K562 (cell line): ENCODE results near the gene LMO2. TPM values are rescaled to one million over a fixed set of nuclear protein-coding genes. Genes with fewer than 3 reads are reported as not detected.
A peak's percentile ranks its signal among the peaks of the same experiment; 100 is the strongest.

ENCODE experiments used
- ATF7 ChIP-seq: fragments of 450-650 bp; IDR thresholded peaks from 2 replicates; pipeline ENCODE4 v1.7.1; 2014; ENCODE audit warnings: mild to moderate bottlenecking, moderate library complexity
- BACH1 ChIP-seq: fragments of 200-800 bp; sonication (Bioruptor generic); IDR thresholded peaks from 2 replicates; pipeline ENCODE4 v1.6.1; 2016; ENCODE audit warnings: missing genetic modification characterization, missing compliant biosample characterization
- CCAR2 ChIP-seq: fragments of 200-400 bp; formaldehyde crosslinking; IDR thresholded peaks from 2 replicates; pipeline ENCODE4 v1.6.1; 2017; ENCODE audit warnings: mild to moderate bottlenecking, low read depth, low read length
- EZH2 ChIP-seq: IDR thresholded peaks from 2 replicates; pipeline ENCODE4 v1.6.1; 2012; ENCODE audit warnings: low read depth, mild to moderate bottlenecking, inconsistent platforms, low read length, borderline replicate concordance
- GABPB1 ChIP-seq: sonication (generic); formaldehyde crosslinking; IDR thresholded peaks from 2 replicates; pipeline ENCODE4 v1.8.0; 2022; ENCODE audit warnings: mild to moderate bottlenecking, missing genetic modification reagents
- JUNB ChIP-seq: fragments of 450-650 bp; formaldehyde crosslinking; conservative IDR thresholded peaks from 2 replicates; pipeline ENCODE4 v1.4.0; 2020; ENCODE audit warnings: mild to moderate bottlenecking
- MTA3 ChIP-seq: fragments of 450-650 bp; formaldehyde crosslinking; IDR thresholded peaks from 2 replicates; pipeline ENCODE4 v1.6.1; 2017; ENCODE audit warnings: mild to moderate bottlenecking, borderline replicate concordance
- NFATC3 ChIP-seq: fragments of 450-650 bp; IDR thresholded peaks from 2 replicates; pipeline ENCODE4 v1.6.1; 2017; ENCODE audit warnings: mild to moderate bottlenecking
- NR3C1 ChIP-seq: sonication (generic); formaldehyde crosslinking; IDR thresholded peaks from 2 replicates; pipeline ENCODE4 v1.8.1; 2022; ENCODE audit warnings: missing genetic modification reagents
- PHB2 ChIP-seq: fragments of 450-650 bp; IDR thresholded peaks from 2 replicates; pipeline ENCODE4 v1.6.1; 2017; ENCODE audit warnings: low read depth
- SNRNP70 ChIP-seq: fragments of 200-400 bp; formaldehyde crosslinking; optimal IDR thresholded peaks from 2 replicates; pipeline ENCODE3; 2017; ENCODE audit warnings: low read depth, low read length
- SRSF1 ChIP-seq: fragments of 200-400 bp; formaldehyde crosslinking; IDR thresholded peaks from 2 replicates; pipeline ENCODE4 v1.6.1; 2017; ENCODE audit warnings: mild to moderate bottlenecking, low read depth, low read length, moderate library complexity
- ZKSCAN3 ChIP-seq: fragments of 250-450 bp; sonication (Bioruptor Pico); IDR thresholded peaks from 2 replicates; pipeline ENCODE4 v1.4.0; 2020
- ZNF143 ChIP-seq: sonication (generic); formaldehyde crosslinking; IDR thresholded peaks from 2 replicates; pipeline ENCODE4 v1.9.0; 2022; ENCODE audit warnings: mild to moderate bottlenecking, missing genetic modification reagents
- polyA plus RNA-seq, 8 experiments: library from polyadenylated mRNA; depleted of rRNA in 4 of 8; stranded (reverse) in 5 of 8; unstranded in 3 of 8; fragments of >200 nt; fragmentation: Nextera tagmentation in 2 of 8; fragmentation: Illumina TruSeq in 1 of 8; extraction: Ambion mirVana in 2 of 8; extraction: Trizol in 1 of 8; gene quantifications; 2 replicates each; pipeline versions ENCODE4 v1.2.1 to v1.2.3, GENCODE V29; 2011 to 2014; ENCODE audit warnings: inconsistent platforms in 1 of 8, missing spikeins in 1 of 8
- total RNA-seq, 7 experiments: library from RNA; depleted of rRNA in 6 of 7; stranded (reverse); fragments of >200 nt in 6 of 7; fragmentation: Illumina TruSeq in 2 of 7; extraction: Trizol in 2 of 7; gene quantifications; 2 replicates each; pipeline versions ENCODE4 v1.2.1 to v1.2.3, GENCODE V29; 2011 to 2021; ENCODE audit warnings: low replicate concordance in 1 of 7
- TF ChIP-seq, protein P1 (sequence below): fragments of 250-450 bp; sonication (Bioruptor Pico); IDR thresholded peaks from 2 replicates; pipeline ENCODE4 v1.8.0; 2021; ENCODE audit warnings: moderate library complexity, mild to moderate bottlenecking, inconsistent platforms
- TF ChIP-seq, protein P2 (sequence below): sonication (generic); formaldehyde crosslinking; IDR thresholded peaks from 2 replicates; pipeline ENCODE4 v1.8.0; 2023; ENCODE audit warnings: mild to moderate bottlenecking, missing genetic modification reagents
- TF ChIP-seq, protein P3 (sequence below): IDR thresholded peaks from 2 replicates; pipeline ENCODE4 v1.6.1; 2011; ENCODE audit warnings: borderline replicate concordance, low read depth, mild to moderate bottlenecking, moderate library complexity, low read length; ENCODE audit not compliant: insufficient read depth, poor library complexity, severe bottlenecking
- TF ChIP-seq, protein P4 (sequence below): sonication (generic); formaldehyde crosslinking; IDR thresholded peaks from 2 replicates; pipeline ENCODE4 v1.8.1; 2022; ENCODE audit warnings: missing genetic modification reagents
- TF ChIP-seq, protein P5 (sequence below): sonication (generic); formaldehyde crosslinking; IDR thresholded peaks from 2 replicates; pipeline ENCODE4 v1.8.1; 2023; ENCODE audit warnings: mild to moderate bottlenecking, missing genetic modification reagents, moderate library complexity

Gene LMO2
- total and polyA plus RNA-seq, 9 of the 15 experiments (the other 6 are each of a cell fraction or from before 2014, with no cell fraction given) = 6.9 to 126 (median 91.5) TPM

DNA sequence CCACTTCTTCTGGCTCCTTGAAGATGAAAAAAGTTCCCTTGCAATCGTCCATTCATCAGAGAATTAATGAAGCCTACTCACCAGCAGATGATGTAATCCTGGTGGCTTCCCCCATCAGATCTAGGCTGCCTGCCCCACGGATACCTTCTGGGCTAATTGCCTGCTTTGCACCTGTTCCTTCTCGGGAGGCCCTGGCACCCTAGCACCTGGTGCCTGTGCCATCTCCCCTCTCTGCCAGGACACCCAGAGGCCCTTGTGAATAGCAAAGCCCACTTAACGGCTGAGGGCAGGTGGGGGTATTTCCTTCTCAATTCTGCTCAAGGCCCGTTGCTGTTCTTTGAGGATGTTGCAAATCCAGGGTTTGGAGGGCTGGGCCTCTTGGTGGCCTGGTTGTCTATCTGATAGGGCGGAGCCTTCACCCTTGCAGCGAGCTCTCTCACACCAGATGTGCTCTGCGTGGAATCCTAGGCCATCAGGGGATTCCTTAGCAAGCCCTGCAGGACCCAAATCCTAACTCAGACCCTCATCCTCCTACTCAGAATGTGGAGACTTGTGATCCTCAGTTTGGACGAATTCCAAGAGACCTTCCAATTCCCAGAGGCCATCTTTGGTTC is at the start of gene LMO2 (continued):
- TF ChIP-seq, protein P1, sequence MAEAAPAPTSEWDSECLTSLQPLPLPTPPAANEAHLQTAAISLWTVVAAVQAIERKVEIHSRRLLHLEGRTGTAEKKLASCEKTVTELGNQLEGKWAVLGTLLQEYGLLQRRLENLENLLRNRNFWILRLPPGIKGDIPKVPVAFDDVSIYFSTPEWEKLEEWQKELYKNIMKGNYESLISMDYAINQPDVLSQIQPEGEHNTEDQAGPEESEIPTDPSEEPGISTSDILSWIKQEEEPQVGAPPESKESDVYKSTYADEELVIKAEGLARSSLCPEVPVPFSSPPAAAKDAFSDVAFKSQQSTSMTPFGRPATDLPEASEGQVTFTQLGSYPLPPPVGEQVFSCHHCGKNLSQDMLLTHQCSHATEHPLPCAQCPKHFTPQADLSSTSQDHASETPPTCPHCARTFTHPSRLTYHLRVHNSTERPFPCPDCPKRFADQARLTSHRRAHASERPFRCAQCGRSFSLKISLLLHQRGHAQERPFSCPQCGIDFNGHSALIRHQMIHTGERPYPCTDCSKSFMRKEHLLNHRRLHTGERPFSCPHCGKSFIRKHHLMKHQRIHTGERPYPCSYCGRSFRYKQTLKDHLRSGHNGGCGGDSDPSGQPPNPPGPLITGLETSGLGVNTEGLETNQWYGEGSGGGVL (CRISPR knock-in tag) = no peak
- TF ChIP-seq SNRNP70 (no peak), GABPB1 (no peak), EZH2 (no peak), PHB2 (no peak), NFATC3 (no peak), CCAR2 (no peak), ATF7 (peak; percentile 89), MTA3 (no peak; the same call in 1 of the 2 replicates), SRSF1 (no peak), BACH1 (no peak), JUNB (CRISPR knock-in tag) (no peak), ZKSCAN3 (CRISPR knock-in tag) (no peak), ZNF143 (CRISPR knock-in tag) (no peak), NR3C1 (CRISPR knock-in tag) (no peak)
- TF ChIP-seq, protein P2, sequence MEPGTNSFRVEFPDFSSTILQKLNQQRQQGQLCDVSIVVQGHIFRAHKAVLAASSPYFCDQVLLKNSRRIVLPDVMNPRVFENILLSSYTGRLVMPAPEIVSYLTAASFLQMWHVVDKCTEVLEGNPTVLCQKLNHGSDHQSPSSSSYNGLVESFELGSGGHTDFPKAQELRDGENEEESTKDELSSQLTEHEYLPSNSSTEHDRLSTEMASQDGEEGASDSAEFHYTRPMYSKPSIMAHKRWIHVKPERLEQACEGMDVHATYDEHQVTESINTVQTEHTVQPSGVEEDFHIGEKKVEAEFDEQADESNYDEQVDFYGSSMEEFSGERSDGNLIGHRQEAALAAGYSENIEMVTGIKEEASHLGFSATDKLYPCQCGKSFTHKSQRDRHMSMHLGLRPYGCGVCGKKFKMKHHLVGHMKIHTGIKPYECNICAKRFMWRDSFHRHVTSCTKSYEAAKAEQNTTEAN = no peak
- TF ChIP-seq, protein P3, sequence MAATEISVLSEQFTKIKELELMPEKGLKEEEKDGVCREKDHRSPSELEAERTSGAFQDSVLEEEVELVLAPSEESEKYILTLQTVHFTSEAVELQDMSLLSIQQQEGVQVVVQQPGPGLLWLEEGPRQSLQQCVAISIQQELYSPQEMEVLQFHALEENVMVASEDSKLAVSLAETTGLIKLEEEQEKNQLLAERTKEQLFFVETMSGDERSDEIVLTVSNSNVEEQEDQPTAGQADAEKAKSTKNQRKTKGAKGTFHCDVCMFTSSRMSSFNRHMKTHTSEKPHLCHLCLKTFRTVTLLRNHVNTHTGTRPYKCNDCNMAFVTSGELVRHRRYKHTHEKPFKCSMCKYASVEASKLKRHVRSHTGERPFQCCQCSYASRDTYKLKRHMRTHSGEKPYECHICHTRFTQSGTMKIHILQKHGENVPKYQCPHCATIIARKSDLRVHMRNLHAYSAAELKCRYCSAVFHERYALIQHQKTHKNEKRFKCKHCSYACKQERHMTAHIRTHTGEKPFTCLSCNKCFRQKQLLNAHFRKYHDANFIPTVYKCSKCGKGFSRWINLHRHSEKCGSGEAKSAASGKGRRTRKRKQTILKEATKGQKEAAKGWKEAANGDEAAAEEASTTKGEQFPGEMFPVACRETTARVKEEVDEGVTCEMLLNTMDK = no peak
- TF ChIP-seq, protein P4, sequence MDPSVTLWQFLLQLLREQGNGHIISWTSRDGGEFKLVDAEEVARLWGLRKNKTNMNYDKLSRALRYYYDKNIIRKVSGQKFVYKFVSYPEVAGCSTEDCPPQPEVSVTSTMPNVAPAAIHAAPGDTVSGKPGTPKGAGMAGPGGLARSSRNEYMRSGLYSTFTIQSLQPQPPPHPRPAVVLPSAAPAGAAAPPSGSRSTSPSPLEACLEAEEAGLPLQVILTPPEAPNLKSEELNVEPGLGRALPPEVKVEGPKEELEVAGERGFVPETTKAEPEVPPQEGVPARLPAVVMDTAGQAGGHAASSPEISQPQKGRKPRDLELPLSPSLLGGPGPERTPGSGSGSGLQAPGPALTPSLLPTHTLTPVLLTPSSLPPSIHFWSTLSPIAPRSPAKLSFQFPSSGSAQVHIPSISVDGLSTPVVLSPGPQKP (CRISPR knock-in tag) = no peak
- TF ChIP-seq, protein P5, sequence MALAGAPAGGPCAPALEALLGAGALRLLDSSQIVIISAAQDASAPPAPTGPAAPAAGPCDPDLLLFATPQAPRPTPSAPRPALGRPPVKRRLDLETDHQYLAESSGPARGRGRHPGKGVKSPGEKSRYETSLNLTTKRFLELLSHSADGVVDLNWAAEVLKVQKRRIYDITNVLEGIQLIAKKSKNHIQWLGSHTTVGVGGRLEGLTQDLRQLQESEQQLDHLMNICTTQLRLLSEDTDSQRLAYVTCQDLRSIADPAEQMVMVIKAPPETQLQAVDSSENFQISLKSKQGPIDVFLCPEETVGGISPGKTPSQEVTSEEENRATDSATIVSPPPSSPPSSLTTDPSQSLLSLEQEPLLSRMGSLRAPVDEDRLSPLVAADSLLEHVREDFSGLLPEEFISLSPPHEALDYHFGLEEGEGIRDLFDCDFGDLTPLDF (CRISPR knock-in tag) = no peak
